SK-N-SH (cell line): Measurements from ENCODE around the gene WDR48. TPM values are rescaled to one million over a fixed set of nuclear protein-coding genes. Genes with fewer than 3 reads are reported as not detected.

Source experiments
- CTCF ChIA-PET: fragments of 300-600, 350-600 bp; formaldehyde crosslinking; extraction: SDS; loops from one replicate; lab custom pipeline; 2021; lab: Yijun Ruan, JAX
- POLR2A ChIA-PET: fragments of 350-600 bp; sonication (Branson Sonifier 250); formaldehyde crosslinking; extraction: SDS; loops from one replicate; lab custom pipeline; 2020; ENCODE audit warnings: antibody characterized with exemption, inconsistent platforms; lab: Yijun Ruan, JAX
- DNase-seq: peaks from one replicate; pipeline ENCODE4 v3.0.0; 2012
- H2AFZ ChIP-seq: fragments of 200-600 bp; sonication (generic); 2 replicates; pipeline ENCODE4 v1.8.1; 2016; ENCODE audit warnings: antibody characterized with exemption, mild to moderate bottlenecking, low read depth
- H3F3A ChIP-seq: fragments of 200-600 bp; sonication (generic); replicated peaks from 2 replicates; pipeline ENCODE3; 2016; ENCODE audit warnings: antibody characterized with exemption, mild to moderate bottlenecking; ENCODE audit not compliant: insufficient read depth
- H3K27ac ChIP-seq, 2 experiments: fragments of 200-500 bp in 1 of 2; fragments of 200-600 bp in 1 of 2; sonication (Bioruptor generic) in 1 of 2; sonication (generic), shearing (Covaris generic) in 1 of 2; 2 replicates each; pipeline versions ENCODE4 v1.5.1 to v1.6.1; 2014 to 2016; ENCODE audit warnings: low read depth in 2 of 2, inconsistent platforms in 1 of 2, low read length in 1 of 2, mild to moderate bottlenecking in 1 of 2, mixed read lengths in 1 of 2
- H3K27me3 ChIP-seq: fragments of 200-600 bp; sonication (generic), shearing (Covaris generic); 2 replicates; pipeline ENCODE4 v1.6.1; 2016; ENCODE audit warnings: mixed run types; ENCODE audit not compliant: insufficient read depth
- H3K36me3 ChIP-seq, 2 experiments: fragments of 200-500 bp in 1 of 2; fragments of 200-600 bp in 1 of 2; sonication (Bioruptor generic) in 1 of 2; sonication (generic) in 1 of 2; replicated peaks in 1 of 2; 2 replicates each; pipeline versions ENCODE3 to v1.5.1; 2014 to 2016; ENCODE audit warnings: low read length in 1 of 2, mild to moderate bottlenecking in 1 of 2; ENCODE audit not compliant: insufficient read depth in 2 of 2, control insufficient read depth in 1 of 2
- H3K4me1 ChIP-seq, 2 experiments: fragments of 200-500 bp in 1 of 2; fragments of 200-600 bp in 1 of 2; sonication (Bioruptor generic) in 1 of 2; sonication (generic), shearing (Covaris generic) in 1 of 2; 2 replicates each; pipeline versions ENCODE4 v1.5.1 to v1.6.1; 2014 to 2016; ENCODE audit warnings: low read depth in 1 of 2, low read length in 1 of 2, mixed run types in 1 of 2; ENCODE audit not compliant: insufficient read depth in 2 of 2, control insufficient read depth in 1 of 2
- H3K4me2 ChIP-seq: fragments of 200-600 bp; sonication (generic), shearing (Covaris generic); 2 replicates; pipeline ENCODE4 v1.6.1; 2017; ENCODE audit warnings: mixed run types
- H3K4me3 ChIP-seq, 2 experiments: fragments of 200-500 bp in 1 of 2; fragments of 200-600 bp in 1 of 2; sonication (Bioruptor generic) in 1 of 2; sonication (generic), shearing (Covaris generic) in 1 of 2; 2 replicates each; pipeline versions ENCODE4 v1.5.1 to v1.8.1; 2014 to 2016; ENCODE audit warnings: low read depth in 2 of 2, inconsistent platforms in 1 of 2, low read length in 1 of 2, mild to moderate bottlenecking in 1 of 2, mixed read lengths in 1 of 2, moderate library complexity in 1 of 2
- H3K79me2 ChIP-seq: fragments of 200-600 bp; sonication (generic); 2 replicates; pipeline ENCODE4 v1.8.1; 2017; ENCODE audit warnings: mild to moderate bottlenecking; ENCODE audit not compliant: insufficient read depth
- H3K9ac ChIP-seq: fragments of 200-600 bp; sonication (generic); 2 replicates; pipeline ENCODE4 v1.6.1; 2017; ENCODE audit warnings: mixed run types
- H3K9me2 ChIP-seq: fragments of 200-600 bp; sonication (generic); 2 replicates; pipeline ENCODE4 v1.6.1; 2017; ENCODE audit warnings: mixed run types
- H3K9me3 ChIP-seq: fragments of 200-600 bp; sonication (generic); 2 replicates; pipeline ENCODE4 v1.6.1; 2017; ENCODE audit warnings: mixed run types, mild to moderate bottlenecking, moderate library complexity
- H4K20me1 ChIP-seq: fragments of 200-600 bp; sonication (generic); 2 replicates; pipeline ENCODE4 v1.6.1; 2017; ENCODE audit warnings: mild to moderate bottlenecking, mixed run types; ENCODE audit not compliant: insufficient read depth
- ELF1 ChIP-seq: IDR thresholded peaks from 2 replicates; pipeline ENCODE4 v1.4.0; 2012
- EZH2phosphoT487 ChIP-seq: fragments of 200-600 bp; sonication (generic); IDR thresholded peaks from 2 replicates; pipeline ENCODE4 v1.6.1; 2017; ENCODE audit warnings: low read depth, mixed run types, mild to moderate bottlenecking, antibody characterized with exemption, moderate library complexity, borderline replicate concordance
- FOSL2 ChIP-seq: IDR thresholded peaks from 2 replicates; pipeline ENCODE4 v1.4.0; 2012; ENCODE audit warnings: low read depth, mild to moderate bottlenecking, moderate library complexity, borderline replicate concordance
- GATA2 ChIP-seq: sonication (generic); formaldehyde crosslinking; IDR thresholded peaks from 2 replicates; pipeline ENCODE4 v1.5.0; 2020; ENCODE audit warnings: mild to moderate bottlenecking, missing genetic modification reagents
- MXI1 ChIP-seq: IDR thresholded peaks from 2 replicates; pipeline ENCODE4 v1.6.1; 2012; ENCODE audit warnings: mild to moderate bottlenecking, low read depth, low read length, improper control_type of control experiment
- NFIC ChIP-seq: IDR thresholded peaks from 2 replicates; pipeline ENCODE4 v1.4.0; 2012; ENCODE audit warnings: borderline replicate concordance
- RFX5 ChIP-seq: IDR thresholded peaks from 2 replicates; pipeline ENCODE4 v1.6.1; 2012; ENCODE audit warnings: mild to moderate bottlenecking, improper control_type of control experiment, low read length
- RXRA ChIP-seq: IDR thresholded peaks from 2 replicates; pipeline ENCODE4 v1.4.0; 2012; ENCODE audit warnings: low read depth, mild to moderate bottlenecking, borderline replicate concordance
- TAF1 ChIP-seq: IDR thresholded peaks from 2 replicates; pipeline ENCODE4 v1.6.1; 2012; ENCODE audit warnings: low read depth, mild to moderate bottlenecking, low read length, moderate library complexity, borderline replicate concordance
- TEAD4 ChIP-seq: IDR thresholded peaks from 2 replicates; pipeline ENCODE4 v1.4.0; 2012; ENCODE audit warnings: mild to moderate bottlenecking, borderline replicate concordance; ENCODE audit not compliant: insufficient read depth
- WGBS: methylation state at CpG from one replicate; pipeline ENCODE4 v1.1.6; 2017; ENCODE audit warnings: low lambda C conversion rate; 5-methylcytosine and 5-hydroxymethylcytosine counted together
- polyA plus RNA-seq, 3 experiments: library from polyadenylated mRNA; depleted of rRNA; stranded (reverse); fragments of >200 nt; gene quantifications; 2 replicates each; pipeline ENCODE4 v1.2.3, GENCODE V29; 2012
- TF ChIP-seq, protein P1 (sequence below): IDR thresholded peaks from 2 replicates; pipeline ENCODE4 v1.4.0; 2012; ENCODE audit warnings: low read depth
- TF ChIP-seq, protein P2 (sequence below): fragments of 200-600 bp; sonication (generic); IDR thresholded peaks from 2 replicates; pipeline ENCODE4 v1.6.1; 2017; ENCODE audit warnings: antibody characterized with exemption, mild to moderate bottlenecking, moderate library complexity
- TF ChIP-seq, protein P3 (sequence below): IDR thresholded peaks from 2 replicates; pipeline ENCODE4 v1.4.0; 2012; ENCODE audit warnings: low read depth, borderline replicate concordance
- TF ChIP-seq, protein P4 (sequence below): fragments of 150-350 bp; IDR thresholded peaks from 2 replicates; pipeline ENCODE4 v1.6.1; 2017; ENCODE audit warnings: antibody characterized with exemption, low read length, low read depth, borderline replicate concordance
- TF ChIP-seq, protein P5 (sequence below): IDR thresholded peaks from 2 replicates; pipeline ENCODE4; 2012

WDR48 gene
- polyA plus RNA-seq, 1 of the 3 experiments (the other 2 are of a cell fraction), result 12.1 TPM

DNA sequence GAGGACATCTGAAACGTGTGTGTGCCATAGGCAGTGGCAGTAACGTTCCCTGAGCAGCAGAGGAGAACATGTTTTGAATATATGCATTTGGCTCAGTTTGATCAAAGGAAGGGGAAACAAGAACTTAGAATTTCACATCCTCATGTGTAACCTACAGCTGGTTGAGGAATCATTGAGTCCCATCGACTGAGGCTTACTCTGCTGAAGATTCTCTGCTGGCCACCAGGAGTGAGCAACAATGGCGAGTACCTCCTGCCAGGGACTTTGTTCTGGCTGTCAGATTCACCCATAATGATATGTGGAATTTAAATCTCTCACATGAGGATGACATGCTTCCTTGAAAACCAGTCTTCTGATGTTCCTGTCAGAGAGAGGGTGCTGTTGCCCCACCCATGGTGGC is 34.3 kb downstream of the WDR48 start:
- Histone ChIP-seq H3K27ac (no peak overlapping the region), H3K9me3 (no peaks in the 10 kb centered on the region), H3K9ac (no peak overlapping the region), H2AFZ (no peak overlapping the region), H3K36me3 (peaks cover 50 to 71% of the 10 kb centered on the region in 2 experiments), H3K4me1 (no peaks in the 10 kb centered on the region), H3K4me3 (no peak overlapping the region), H4K20me1 (no peaks in the 10 kb centered on the region), H3K79me2 (no peaks in the 10 kb centered on the region), H3K4me2 (no peak overlapping the region), H3K9me2 (no peaks in the 10 kb centered on the region), H3K27me3 (no peaks in the 10 kb centered on the region), H3F3A (no peaks in the 10 kb centered on the region)
- ChIA-PET POLR2A (no interaction called here), CTCF (interaction anchor here (0.8 to 1.6 kb wide), 2 partner anchors 21 to 202 kb away, joined by 4 to 5 read pairs; no protein-coding TSS in a partner anchor)
- no peak for DNase-seq
- TF ChIP-seq, protein P1, sequence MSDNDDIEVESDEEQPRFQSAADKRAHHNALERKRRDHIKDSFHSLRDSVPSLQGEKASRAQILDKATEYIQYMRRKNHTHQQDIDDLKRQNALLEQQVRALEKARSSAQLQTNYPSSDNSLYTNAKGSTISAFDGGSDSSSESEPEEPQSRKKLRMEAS, result no peak
- TF ChIP-seq EZH2phosphoT487 (no peak), FOSL2 (no peak), GATA2 (no peak), RFX5 (no peak), RXRA (no peak), NFIC (no peak)
- TF ChIP-seq, protein P2, sequence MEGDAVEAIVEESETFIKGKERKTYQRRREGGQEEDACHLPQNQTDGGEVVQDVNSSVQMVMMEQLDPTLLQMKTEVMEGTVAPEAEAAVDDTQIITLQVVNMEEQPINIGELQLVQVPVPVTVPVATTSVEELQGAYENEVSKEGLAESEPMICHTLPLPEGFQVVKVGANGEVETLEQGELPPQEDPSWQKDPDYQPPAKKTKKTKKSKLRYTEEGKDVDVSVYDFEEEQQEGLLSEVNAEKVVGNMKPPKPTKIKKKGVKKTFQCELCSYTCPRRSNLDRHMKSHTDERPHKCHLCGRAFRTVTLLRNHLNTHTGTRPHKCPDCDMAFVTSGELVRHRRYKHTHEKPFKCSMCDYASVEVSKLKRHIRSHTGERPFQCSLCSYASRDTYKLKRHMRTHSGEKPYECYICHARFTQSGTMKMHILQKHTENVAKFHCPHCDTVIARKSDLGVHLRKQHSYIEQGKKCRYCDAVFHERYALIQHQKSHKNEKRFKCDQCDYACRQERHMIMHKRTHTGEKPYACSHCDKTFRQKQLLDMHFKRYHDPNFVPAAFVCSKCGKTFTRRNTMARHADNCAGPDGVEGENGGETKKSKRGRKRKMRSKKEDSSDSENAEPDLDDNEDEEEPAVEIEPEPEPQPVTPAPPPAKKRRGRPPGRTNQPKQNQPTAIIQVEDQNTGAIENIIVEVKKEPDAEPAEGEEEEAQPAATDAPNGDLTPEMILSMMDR, result no peak
- TF ChIP-seq, protein P3, sequence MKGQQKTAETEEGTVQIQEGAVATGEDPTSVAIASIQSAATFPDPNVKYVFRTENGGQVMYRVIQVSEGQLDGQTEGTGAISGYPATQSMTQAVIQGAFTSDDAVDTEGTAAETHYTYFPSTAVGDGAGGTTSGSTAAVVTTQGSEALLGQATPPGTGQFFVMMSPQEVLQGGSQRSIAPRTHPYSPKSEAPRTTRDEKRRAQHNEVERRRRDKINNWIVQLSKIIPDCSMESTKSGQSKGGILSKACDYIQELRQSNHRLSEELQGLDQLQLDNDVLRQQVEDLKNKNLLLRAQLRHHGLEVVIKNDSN, result no peak
- TF ChIP-seq, protein P4, sequence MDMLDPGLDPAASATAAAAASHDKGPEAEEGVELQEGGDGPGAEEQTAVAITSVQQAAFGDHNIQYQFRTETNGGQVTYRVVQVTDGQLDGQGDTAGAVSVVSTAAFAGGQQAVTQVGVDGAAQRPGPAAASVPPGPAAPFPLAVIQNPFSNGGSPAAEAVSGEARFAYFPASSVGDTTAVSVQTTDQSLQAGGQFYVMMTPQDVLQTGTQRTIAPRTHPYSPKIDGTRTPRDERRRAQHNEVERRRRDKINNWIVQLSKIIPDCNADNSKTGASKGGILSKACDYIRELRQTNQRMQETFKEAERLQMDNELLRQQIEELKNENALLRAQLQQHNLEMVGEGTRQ, result no peak
- WGBS, result 89% methylated on average over 4 of the region's 4 CpGs

DNA sequence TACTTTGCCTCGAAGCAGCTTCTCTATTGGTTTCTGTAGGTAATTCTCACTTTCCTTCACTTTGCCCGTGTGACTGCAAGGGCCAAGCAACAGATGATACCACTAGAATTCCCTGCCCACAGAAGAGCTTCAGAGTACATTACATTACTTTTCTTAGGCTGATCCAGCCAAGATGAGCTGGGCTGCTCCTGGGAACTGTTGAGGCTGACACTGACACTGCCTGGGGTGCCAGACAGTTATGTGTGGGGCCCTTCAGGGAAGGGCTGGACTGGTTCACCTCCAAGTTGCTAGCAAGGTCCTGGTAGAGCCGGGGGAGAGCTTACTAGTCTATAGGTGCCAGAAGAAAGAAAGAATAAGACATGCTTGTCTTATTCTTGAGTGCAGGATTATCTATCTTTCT is 36.6 kb downstream of the WDR48 start:
- no peak overlapping the region for H2AFZ ChIP-seq
- H3K27ac ChIP-seq, result no peak overlapping the region; a peak in 1 of 4 replicates
- no peaks in the 10 kb centered on the region for H3K9me3 ChIP-seq
- no peaks in the 10 kb centered on the region for H3F3A ChIP-seq
- TF ChIP-seq MXI1 (no peak), EZH2phosphoT487 (no peak), ELF1 (no peak), TAF1 (no peak), TEAD4 (no peak)
- TF ChIP-seq, protein P5, sequence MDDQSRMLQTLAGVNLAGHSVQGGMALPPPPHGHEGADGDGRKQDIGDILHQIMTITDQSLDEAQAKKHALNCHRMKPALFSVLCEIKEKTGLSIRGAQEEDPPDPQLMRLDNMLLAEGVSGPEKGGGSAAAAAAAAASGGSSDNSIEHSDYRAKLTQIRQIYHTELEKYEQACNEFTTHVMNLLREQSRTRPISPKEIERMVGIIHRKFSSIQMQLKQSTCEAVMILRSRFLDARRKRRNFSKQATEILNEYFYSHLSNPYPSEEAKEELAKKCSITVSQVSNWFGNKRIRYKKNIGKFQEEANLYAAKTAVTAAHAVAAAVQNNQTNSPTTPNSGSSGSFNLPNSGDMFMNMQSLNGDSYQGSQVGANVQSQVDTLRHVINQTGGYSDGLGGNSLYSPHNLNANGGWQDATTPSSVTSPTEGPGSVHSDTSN, result no peak
- H3K4me3 ChIP-seq, result no peak overlapping the region
- no peaks in the 10 kb centered on the region for H3K79me2 ChIP-seq
- H3K36me3 ChIP-seq, result peaks cover 65 to 75% of the 10 kb centered on the region in 2 experiments
- ChIA-PET POLR2A (no interaction called here), CTCF (interaction anchor here (1.1 to 2.3 kb wide), 2 partner anchors 59 to 200 kb away, joined by 3 to 14 read pairs; no protein-coding TSS in a partner anchor)
- H3K4me2 ChIP-seq, result no peak overlapping the region
- H3K27me3 ChIP-seq, result no peaks in the 10 kb centered on the region
- H3K4me1 ChIP-seq, result no peaks in the 10 kb centered on the region
- H3K9ac ChIP-seq, result no peak overlapping the region
- no peaks in the 10 kb centered on the region for H4K20me1 ChIP-seq
- no peak for DNase-seq
- WGBS, result 100% methylated on average over 3 of the region's 3 CpGs
- H3K9me2 ChIP-seq, result no peaks in the 10 kb centered on the region
